ENCODE results near the gene LRR1. TPM values are rescaled to one million over a fixed set of nuclear protein-coding genes. Genes with fewer than 3 reads are reported as not detected.
A peak's percentile ranks its signal among the peaks of the same experiment; 100 is the strongest.

Gene LRR1
- total RNA-seq, 1 donor = 33.4 TPM

GRCh38 chr14:49586673-49587460, 11.9 kb upstream of the LRR1 start:
- peak; percentile 67 for TF ChIP-seq CTCF (IDR thresholded peaks at IDR 0.05; ENCODE audit: insufficient read depth, low read length)
- peak overlapping the region; percentile 31 for H3K4me3 ChIP-seq (ENCODE audit: low read depth, low read length)
- peak; percentile 91 for DNase-seq (ENCODE audit: low read depth)

GRCh38 chr14:49589387-49589786, 9.4 kb upstream of the LRR1 start:
- H3K4me3 ChIP-seq (ENCODE audit: low read depth, low read length) = no peak overlapping the region
- no peak for DNase-seq (ENCODE audit: low read depth)
- no peak for TF ChIP-seq CTCF (IDR thresholded peaks at IDR 0.05; ENCODE audit: insufficient read depth, low read length)

DNA sequence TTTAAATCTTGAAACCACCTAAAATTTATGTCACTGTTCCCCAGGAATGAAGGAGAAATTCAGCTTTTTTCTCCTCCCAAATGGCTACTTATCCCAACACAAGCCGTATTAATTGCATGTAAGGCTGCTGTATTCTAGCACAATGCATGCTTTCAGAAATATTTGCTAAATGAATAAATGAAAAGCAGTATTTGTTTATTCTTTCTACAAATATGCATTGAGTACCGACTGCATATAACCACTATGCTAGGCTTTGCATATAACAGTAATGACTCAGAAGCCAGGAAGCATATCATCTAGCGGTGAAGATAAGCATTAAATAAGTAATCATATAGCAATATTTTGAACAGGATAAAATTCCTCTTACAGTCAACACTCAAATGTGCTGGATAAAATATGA, 5.7 kb upstream of the LRR1 start:
- peak; percentile 44 for DNase-seq (ENCODE audit: low read depth)
- no peak overlapping the region for H3K4me3 ChIP-seq (ENCODE audit: low read depth, low read length)
- TF ChIP-seq CTCF (IDR thresholded peaks at IDR 0.05; ENCODE audit: insufficient read depth, low read length) = no peak

DNA sequence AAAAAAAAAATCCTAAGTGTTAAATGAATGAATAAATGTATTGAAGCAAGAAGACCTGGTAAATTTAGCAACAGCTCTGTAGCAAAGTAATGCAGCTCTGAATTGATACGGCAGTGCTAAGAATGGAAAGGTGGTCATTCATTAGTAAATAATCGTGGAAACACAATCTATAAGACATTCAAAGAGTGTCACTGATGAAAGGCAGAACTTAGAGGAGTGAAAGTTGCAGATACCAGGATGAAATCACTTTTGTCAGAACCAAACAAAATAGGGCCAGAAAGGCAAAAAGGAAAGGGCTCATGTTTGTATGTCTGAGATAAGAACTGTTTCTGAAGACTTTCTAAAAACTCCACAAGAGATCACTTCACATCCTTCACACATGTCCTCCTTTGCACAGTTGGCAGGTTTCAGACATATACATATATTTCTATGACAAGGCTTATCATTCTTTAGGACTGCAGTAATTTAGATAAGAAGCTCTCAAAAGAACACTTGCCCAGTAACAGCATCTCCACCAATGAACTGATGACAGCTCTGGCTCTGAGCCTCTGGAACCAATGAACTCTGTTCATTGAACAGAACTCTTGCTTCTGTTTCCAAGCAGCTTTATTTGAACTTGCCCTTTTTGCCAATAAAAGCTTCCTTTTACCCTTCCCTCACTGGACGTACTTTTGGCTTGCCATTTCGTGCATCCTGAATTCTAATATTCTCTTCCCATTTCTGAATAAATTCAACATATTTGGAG, 4.2 kb upstream of the LRR1 start:
- DNase-seq (ENCODE audit: low read depth) = peak; percentile 76
- TF ChIP-seq CTCF (IDR thresholded peaks at IDR 0.05; ENCODE audit: insufficient read depth, low read length) = no peak
- H3K4me3 ChIP-seq (ENCODE audit: low read depth, low read length) = no peak overlapping the region

GRCh38 chr14:49598189-49598484, 603 bp upstream of the LRR1 start:
- DNase-seq (ENCODE audit: low read depth) = no peak
- no peak for TF ChIP-seq CTCF (IDR thresholded peaks at IDR 0.05; ENCODE audit: insufficient read depth, low read length)

GRCh38 chr14:49607583-49607982, 8.8 kb downstream of the LRR1 start:
- no peak for DNase-seq (ENCODE audit: low read depth)
- no peak for TF ChIP-seq CTCF (IDR thresholded peaks at IDR 0.05; ENCODE audit: insufficient read depth, low read length)
- no peak overlapping the region for H3K4me3 ChIP-seq (ENCODE audit: low read depth, low read length)

More at GRCh38 chr14:49598189-49598484, 603 bp upstream of the LRR1 start:
- H3K4me3 ChIP-seq (ENCODE audit: low read depth, low read length) = peak overlapping the region; percentile 99
